HG03575 (cell line): ENCODE results near the gene HSD17B1.
"Not testable (repeated sequence)": the region's sequence is repeated elsewhere in the genome, so short reads cannot be mapped to it uniquely, and the experiment has no call there.

Source experiments
- ATAC-seq: cut with Tn5 transposase; IDR thresholded peaks from one replicate; pipeline ENCODE4 v1.9.1; 2021; ENCODE audit not compliant: unreplicated experiment, insufficient number of reproducible peaks, low FRiP score; ENCODE audit errors: extremely low read depth

HSD17B1 gene

GRCh38 chr17:42543190-42544079, 9.3 kb upstream of the HSD17B1 start:
- no peak for ATAC-seq

DNA sequence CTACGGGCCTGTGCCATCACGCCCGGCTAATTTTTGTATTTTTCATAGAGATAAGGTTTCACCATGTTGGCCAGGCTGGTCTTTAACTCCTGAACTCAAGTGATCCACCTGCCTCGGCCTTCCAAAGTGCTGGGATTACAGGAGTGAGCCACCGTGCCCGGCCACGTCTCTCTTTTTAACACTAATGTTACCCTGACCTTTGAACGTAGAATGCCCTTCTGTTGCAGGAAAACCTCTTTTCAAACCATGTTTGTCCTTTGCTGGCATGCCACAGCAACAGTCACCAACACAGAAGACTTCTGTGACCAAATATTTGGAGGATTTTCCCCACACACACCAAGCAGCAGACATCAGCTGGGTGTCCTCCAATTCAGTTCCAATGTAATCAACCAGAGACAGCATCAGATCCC, 7.8 kb upstream of the HSD17B1 start:
- ATAC-seq, result no peak

GRCh38 chr17:42545755-42546505, 6.8 kb upstream of the HSD17B1 start:
- not testable (repeated sequence) for ATAC-seq

DNA sequence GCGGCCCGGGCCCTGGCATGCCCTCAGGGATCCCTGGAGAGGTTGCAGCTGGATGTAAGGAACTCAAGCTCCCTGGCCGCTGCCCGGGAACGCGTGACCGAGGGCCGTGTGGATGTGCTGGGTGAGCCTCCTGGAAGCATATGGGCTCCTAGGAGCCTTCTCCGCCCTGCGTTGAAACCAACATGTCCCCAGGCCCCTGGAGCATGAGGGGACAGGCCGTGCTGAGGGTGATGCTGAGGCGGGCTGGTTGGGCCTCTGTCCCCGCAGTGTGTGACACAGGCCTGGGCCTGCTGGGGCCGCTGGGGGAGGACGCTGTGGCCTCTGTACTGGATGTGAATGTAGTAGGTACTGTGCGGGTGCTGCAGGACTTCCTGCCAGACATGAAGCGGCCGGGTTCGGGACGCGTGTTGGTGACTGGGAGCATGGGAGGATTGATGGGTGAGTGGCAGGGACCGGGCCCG, 5.7 kb upstream of the HSD17B1 start:
- no peak for ATAC-seq

- ATAC-seq, result no peak
These were observed 5.0 kb upstream of the HSD17B1 start for GRCh38 chr17:42547698-42548069.

DNA sequence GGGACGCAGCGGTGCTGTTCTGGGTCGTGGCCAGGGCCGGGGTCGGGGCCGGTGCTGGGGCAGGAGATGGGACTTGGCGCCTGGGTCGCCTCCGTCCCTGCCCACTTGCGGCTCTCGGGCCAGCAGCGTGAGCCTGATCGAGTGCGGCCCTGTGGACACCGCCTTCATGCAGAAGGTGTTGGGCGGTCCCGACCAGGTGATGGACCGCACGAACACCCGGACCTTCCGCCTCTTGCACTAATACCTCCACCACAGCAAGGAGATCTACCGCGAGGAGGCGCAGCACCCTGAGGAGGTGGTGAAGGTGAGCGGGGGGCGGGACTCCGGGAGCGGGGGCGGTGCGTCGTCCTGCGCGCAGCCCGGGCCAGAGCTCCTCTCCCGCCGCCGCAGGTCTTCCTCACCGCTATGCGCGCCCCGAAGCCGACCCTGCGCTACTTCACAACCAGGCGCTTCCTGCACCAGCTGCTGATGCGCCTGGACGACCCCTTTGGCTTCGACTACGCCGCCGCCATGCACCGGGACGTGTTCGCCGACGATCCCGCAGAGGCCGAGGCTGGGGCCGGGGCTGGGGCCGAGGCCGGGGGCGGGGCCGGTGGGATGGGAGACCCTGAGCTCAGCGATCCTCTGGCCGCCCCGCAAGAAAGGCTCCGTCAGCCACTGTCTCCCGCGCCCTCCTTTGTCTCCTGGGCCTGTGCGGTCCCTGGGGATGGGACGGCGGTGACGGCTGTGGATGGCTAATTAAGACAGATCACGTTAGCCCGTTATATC, 4.5 kb upstream of the HSD17B1 start:
- no peak for ATAC-seq

DNA sequence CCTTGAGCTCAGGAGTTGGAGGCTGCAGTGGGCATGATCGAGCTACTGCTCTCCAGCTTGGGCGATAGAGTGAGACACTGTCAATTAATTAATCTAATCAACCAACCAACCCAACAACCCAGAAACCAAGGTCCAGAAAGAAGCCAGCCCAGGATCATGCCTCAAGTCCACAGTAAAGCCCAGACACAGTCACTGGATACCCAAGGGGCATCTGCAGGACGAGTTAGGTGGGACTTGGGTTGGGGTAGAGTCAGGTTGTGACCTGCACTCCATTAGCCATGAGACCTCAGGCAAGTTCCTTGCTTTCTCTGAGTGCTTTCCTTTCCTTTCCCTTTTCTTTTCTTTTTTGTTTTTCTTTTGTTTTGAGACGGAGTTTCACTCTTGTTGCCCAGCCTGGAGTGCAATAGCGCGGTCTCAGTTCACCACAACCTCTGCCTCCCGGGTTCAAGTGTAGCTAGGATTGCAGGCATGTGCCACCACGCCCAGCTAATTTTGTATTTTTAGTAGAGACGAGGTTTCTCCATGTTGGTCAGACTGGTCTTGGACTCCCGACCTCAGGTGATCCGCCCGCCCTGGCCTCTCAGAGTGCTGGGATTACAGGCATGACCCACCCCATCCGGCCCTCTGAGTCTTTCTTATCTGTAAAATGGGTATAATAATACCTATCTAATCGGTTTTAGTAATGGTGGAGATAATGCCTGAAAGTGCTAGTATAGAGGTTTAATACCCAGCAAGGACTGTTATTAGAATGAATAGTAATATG, 3.5 kb upstream of the HSD17B1 start:
- no peak for ATAC-seq

- no peak for ATAC-seq
These were observed 567 bp downstream of the HSD17B1 start for GRCh38 chr17:42553161-42553818.

DNA sequence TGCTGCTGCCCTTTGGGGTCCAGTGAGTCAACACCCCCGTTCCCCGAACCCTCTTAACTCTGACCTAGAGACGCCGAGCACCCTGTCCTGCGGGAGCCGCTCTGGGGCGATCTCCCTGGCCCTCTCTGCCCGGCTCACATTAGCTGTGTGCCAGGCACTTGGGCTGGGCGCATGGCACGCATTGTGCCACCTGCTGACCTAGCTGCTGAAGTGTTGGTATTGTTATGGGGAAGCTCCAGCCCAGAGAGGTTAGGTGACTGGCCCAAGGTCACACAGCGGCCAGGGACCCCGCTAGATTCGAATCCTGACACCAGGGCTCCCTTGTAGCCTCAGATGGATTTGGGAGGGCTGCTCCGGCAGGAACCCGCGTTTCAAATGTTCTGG, 1.1 kb downstream of the HSD17B1 start:
- no peak for ATAC-seq

DNA sequence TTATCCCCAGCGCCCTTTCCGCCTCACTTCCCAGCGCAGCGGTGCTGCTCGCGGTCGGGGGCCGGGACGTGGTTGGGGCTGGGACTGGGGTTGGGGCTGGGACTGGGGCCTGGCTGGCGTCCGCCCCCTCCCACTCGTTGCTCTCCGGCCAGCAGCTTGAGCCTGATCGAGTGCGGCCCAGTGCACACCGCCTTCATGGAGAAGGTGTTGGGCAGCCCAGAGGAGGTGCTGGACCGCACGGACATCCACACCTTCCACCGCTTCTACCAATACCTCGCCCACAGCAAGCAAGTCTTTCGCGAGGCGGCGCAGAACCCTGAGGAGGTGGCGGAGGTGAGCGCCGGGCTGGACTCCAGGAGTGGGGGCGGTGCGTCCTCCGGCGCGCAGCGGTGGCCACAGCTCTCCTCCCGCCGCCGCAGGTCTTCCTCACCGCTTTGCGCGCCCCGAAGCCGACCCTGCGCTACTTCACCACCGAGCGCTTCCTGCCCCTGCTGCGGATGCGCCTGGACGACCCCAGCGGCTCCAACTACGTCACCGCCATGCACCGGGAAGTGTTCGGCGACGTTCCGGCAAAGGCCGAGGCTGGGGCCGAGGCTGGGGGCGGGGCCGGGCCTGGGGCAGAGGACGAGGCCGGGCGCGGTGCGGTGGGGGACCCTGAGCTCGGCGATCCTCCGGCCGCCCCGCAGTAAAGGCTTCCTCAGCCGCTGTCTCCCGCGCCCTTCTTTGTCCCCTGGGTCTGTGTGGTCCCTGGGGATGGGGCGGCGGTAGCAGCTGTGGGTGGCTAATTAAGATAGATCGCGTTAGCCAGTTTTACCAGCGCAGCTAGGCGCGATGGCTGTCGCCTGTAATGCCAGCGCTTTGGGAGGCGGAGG, 1.8 kb downstream of the HSD17B1 start:
- ATAC-seq, result no peak

GRCh38 chr17:42555122-42555622, 2.4 kb downstream of the HSD17B1 start:
- ATAC-seq, result no peak

- ATAC-seq, result not testable (repeated sequence)
These were observed 3.4 kb downstream of the HSD17B1 start for GRCh38 chr17:42555961-42556617.

GRCh38 chr17:42559075-42559474, 6.4 kb downstream of the HSD17B1 start:
- ATAC-seq, result no peak

GRCh38 chr17:42560246-42560645, 7.5 kb downstream of the HSD17B1 start:
- ATAC-seq, result no peak

- no peak for ATAC-seq
These were observed 9.2 kb downstream of the HSD17B1 start, which contains the start of gene COASY for GRCh38 chr17:42561897-42562387. Gene COASY, plus strand, starts transcription at chr17:42562148. Its CDS starts 475 bp downstream, at chr17:42562623.

- ATAC-seq, result no peak
These were observed 9.8 kb downstream of the HSD17B1 start for GRCh38 chr17:42562388-42563142.
